ENCODE measurements around the gene CTBP1.
A peak's percentile ranks its signal among the peaks of the same experiment; 100 is the strongest.

The CTBP1 gene

DNA sequence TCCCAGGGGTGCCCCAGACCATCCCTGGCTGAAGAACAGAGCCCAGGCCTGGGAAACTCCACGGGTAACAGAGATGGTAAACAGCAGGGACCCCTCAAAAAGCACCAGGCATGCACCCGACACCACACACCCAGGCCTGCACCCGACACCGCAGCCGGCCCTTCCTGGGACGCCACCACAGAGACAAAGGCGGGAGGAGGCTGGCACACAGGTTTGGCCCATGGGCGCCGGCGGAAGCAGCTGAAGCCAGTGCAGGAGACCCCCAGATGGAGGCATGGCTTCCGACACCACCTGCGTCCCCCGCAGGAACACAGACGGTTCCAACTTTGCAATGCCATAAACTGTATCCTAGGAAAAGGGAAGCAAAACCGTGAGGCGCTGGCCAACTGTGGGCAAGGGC, 22.3 kb downstream of the CTBP1 start:
- Histone ChIP-seq H3K9ac (ENCODE audit: low read length in 5 of 5) (no peak overlapping the region), H3K9me3 (ENCODE audit: control insufficient read depth in 5 of 5, low read length in 5 of 5) (no peaks in the 10 kb centered on the region), H3K27me3 (ENCODE audit: control insufficient read depth in 5 of 5, insufficient read depth in 4 of 5, low read length in 5 of 5) (no peaks in the 10 kb centered on the region), H3K36me3 (ENCODE audit: control insufficient read depth in 5 of 5, insufficient read depth in 5 of 5, low read length in 5 of 5) (peaks cover 0 to 95% (median 85%) of the 10 kb centered on the region in 5 donors), H3K4me3 (ENCODE audit: low read depth in 1 of 5, low read length in 5 of 5) (no peak overlapping the region), H3K4me1 (ENCODE audit: control insufficient read depth in 5 of 5, insufficient read depth in 5 of 5, low read length in 5 of 5) (peaks cover 0 to 35% (median 20%) of the 10 kb centered on the region in 5 donors), H3K27ac (ENCODE audit: low read depth, low read length) (peak overlapping the region; percentile 37)

DNA sequence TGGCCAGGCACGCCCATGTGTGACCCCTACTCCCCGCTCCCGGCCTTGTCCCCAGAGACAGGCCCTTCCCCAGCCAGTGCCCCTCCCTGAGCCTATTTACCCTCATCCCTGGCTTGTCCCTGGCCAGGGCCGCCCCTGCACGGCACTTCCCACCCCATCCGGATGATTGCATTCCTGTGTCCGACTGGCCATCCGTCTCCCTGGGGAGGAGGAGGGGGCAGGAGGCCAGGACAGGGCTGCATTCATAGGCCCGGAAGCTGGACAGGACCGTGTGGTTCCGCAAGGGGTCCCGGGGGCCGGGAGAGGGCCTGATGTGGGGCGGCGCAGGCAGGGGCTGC, 22.8 kb downstream of the CTBP1 start:
- peak overlapping the region; percentile 37 for H3K27ac ChIP-seq (ENCODE audit: low read depth, low read length)
- no peak overlapping the region for H3K9ac ChIP-seq (ENCODE audit: low read length in 5 of 5)
- no peaks in the 10 kb centered on the region for H3K27me3 ChIP-seq (ENCODE audit: control insufficient read depth in 5 of 5, insufficient read depth in 4 of 5, low read length in 5 of 5)
- H3K9me3 ChIP-seq (ENCODE audit: control insufficient read depth in 5 of 5, low read length in 5 of 5): no peaks in the 10 kb centered on the region
- H3K36me3 ChIP-seq (ENCODE audit: control insufficient read depth in 5 of 5, insufficient read depth in 5 of 5, low read length in 5 of 5): peaks cover 0 to 95% (median 85%) of the 10 kb centered on the region in 5 donors
- no peak overlapping the region for H3K4me3 ChIP-seq (ENCODE audit: low read depth in 1 of 5, low read length in 5 of 5)
- H3K4me1 ChIP-seq (ENCODE audit: control insufficient read depth in 5 of 5, insufficient read depth in 5 of 5, low read length in 5 of 5): peaks cover 0 to 35% (median 20%) of the 10 kb centered on the region in 5 donors

- peaks cover 0 to 35% (median 20%) of the 10 kb centered on the region in 5 donors for H3K4me1 ChIP-seq (ENCODE audit: control insufficient read depth in 5 of 5, insufficient read depth in 5 of 5, low read length in 5 of 5)
- no peak overlapping the region for H3K4me3 ChIP-seq (ENCODE audit: low read depth in 1 of 5, low read length in 5 of 5)
- no peaks in the 10 kb centered on the region for H3K9me3 ChIP-seq (ENCODE audit: control insufficient read depth in 5 of 5, low read length in 5 of 5)
- H3K36me3 ChIP-seq (ENCODE audit: control insufficient read depth in 5 of 5, insufficient read depth in 5 of 5, low read length in 5 of 5): peaks cover 0 to 94% (median 83%) of the 10 kb centered on the region in 5 donors
- no peak overlapping the region for H3K9ac ChIP-seq (ENCODE audit: low read length in 5 of 5)
- no peaks in the 10 kb centered on the region for H3K27me3 ChIP-seq (ENCODE audit: control insufficient read depth in 5 of 5, insufficient read depth in 4 of 5, low read length in 5 of 5)
- no peak overlapping the region for H3K27ac ChIP-seq (ENCODE audit: low read depth, low read length)
These were observed 23.4 kb downstream of the CTBP1 start for GRCh38 chr4:1225272-1226143.

DNA sequence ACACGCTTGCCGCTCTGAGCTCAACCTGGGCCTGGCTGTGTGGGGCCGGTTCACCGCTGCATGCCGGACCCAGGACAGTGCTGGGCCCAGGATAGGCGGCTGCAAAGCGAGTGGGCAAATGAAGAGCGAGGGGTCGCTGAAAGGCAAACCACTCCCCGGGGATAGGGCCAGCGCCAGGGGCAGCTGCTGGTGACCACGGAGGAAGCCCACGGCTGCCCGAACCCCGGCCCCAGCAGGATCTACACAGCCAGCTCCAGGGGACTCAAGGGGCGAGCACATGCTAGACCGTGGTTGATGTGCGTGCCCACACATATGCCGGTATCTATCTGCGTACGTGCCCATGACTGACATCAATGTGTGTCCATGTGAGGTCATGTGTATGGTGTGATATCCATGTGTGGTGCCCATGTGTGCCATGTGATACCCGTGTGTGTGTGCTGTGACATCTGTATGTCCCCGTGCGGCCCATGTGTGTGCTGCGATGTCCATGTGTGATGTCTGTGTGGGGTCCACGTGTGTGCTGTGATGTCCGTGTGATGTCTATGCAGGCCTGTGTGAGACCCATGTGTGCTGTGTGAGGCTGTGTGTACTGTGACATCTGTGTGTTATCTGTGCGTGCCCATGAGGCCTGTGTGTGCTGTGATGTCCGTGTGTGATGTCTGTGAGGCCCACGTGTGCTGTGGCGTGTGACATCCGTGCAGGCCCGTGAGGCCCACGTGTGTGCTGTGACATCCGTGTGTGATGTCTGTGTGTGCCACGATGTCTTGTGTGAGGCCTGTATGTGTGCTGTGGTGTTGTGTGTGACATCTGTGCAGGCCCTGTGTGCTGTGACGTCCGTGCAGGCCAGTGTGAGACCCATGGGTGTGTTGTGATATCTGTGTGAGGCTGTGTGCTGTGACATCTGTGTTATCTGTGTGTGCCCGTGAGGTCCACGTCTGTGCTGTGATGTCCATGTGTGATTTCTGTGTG, 24.8 kb downstream of the CTBP1 start:
- peaks cover 0 to 41% (median 25%) of the 10 kb centered on the region in 5 donors for H3K4me1 ChIP-seq (ENCODE audit: control insufficient read depth in 5 of 5, insufficient read depth in 5 of 5, low read length in 5 of 5)
- no peaks in the 10 kb centered on the region for H3K27me3 ChIP-seq (ENCODE audit: control insufficient read depth in 5 of 5, insufficient read depth in 4 of 5, low read length in 5 of 5)
- no peak overlapping the region for H3K9ac ChIP-seq (ENCODE audit: low read length in 5 of 5)
- no peaks in the 10 kb centered on the region for H3K9me3 ChIP-seq (ENCODE audit: control insufficient read depth in 5 of 5, low read length in 5 of 5)
- no peak overlapping the region for H3K4me3 ChIP-seq (ENCODE audit: low read depth in 1 of 5, low read length in 5 of 5)
- no peak overlapping the region for H3K27ac ChIP-seq (ENCODE audit: low read depth, low read length)
- peaks cover 0 to 81% (median 73%) of the 10 kb centered on the region in 5 donors for H3K36me3 ChIP-seq (ENCODE audit: control insufficient read depth in 5 of 5, insufficient read depth in 5 of 5, low read length in 5 of 5)

DNA sequence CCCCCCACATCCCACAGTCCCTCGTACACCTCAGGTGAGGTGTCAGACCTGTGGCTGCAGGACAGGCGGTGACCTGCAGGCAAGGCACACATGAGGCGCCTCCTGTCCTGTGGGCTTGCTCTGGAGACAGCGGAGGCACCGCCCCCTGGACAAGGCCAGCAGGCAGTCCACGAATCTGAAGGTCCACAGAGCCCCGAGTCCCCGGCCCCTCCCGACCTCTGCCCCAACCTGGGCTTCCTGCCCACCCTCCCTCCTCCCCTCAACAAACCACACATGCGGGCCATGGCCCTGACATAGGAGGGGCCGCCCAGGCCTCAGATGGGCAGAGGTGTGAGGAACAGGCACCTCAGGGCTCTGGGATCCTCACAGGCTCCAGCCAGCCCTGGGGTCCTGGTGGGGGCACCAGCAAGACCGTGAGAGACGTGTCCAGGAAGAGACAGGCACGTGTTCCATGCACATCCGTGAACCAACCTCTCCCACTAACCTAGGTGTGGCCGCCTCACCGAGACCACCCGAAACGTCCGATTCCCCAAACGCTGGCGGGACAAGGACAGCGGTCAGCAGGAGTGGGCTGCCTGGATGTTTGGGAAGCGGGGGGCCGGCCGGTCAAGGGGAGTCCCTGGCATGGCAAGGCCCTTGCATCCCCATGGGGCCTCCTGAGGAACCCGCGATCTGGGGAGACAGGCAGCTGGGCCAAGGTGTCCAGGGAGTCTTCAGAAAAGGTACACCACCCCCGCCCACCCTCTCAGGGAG, 25.8 kb downstream of the CTBP1 start:
- no peaks in the 10 kb centered on the region for H3K9me3 ChIP-seq (ENCODE audit: control insufficient read depth in 5 of 5, low read length in 5 of 5)
- no peak overlapping the region for H3K4me3 ChIP-seq (ENCODE audit: low read depth in 1 of 5, low read length in 5 of 5)
- peaks cover 0 to 44% (median 28%) of the 10 kb centered on the region in 5 donors for H3K4me1 ChIP-seq (ENCODE audit: control insufficient read depth in 5 of 5, insufficient read depth in 5 of 5, low read length in 5 of 5)
- H3K36me3 ChIP-seq (ENCODE audit: control insufficient read depth in 5 of 5, insufficient read depth in 5 of 5, low read length in 5 of 5): peaks cover 0 to 75% (median 64%) of the 10 kb centered on the region in 5 donors
- no peaks in the 10 kb centered on the region for H3K27me3 ChIP-seq (ENCODE audit: control insufficient read depth in 5 of 5, insufficient read depth in 4 of 5, low read length in 5 of 5)
- no peak overlapping the region for H3K27ac ChIP-seq (ENCODE audit: low read depth, low read length)
- no peak overlapping the region for H3K9ac ChIP-seq (ENCODE audit: low read length in 5 of 5)

DNA sequence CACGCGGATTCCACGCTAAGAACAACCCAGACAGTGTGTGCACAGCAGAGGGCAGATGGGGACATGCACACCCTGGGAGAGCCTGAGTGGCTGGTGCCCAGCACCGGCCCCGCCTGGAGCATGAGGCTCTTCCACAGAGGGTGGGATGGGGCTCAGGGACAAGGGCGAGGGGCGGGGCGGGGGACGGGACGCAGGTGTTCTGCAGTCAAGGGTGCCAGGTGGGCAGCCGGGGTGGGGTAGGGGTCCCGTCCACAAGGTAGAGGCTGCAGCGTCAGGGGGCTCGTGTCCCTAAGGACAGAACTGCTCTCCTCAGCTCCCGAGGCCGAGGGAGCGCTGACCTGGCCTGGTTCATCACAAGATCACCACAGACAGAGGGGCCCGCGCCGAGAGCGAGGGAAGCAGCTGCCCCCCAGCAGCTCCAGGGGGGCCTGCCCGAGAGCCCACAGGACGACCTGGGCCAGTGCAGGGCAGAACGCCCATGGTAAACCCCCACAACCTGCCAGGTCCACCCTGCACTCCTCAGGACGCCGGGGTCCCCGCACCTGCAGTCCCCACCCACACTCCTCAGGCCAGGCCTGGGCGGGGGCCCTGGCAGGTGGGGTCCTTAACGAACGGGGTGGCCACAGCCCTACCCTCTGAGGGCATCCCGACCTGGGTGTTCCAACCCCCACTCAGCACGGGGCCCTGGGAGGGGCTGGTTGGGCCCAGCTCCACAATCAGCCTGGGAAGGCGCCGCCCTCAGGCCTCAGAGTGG, 26.7 kb downstream of the CTBP1 start:
- Histone ChIP-seq H3K9me3 (ENCODE audit: control insufficient read depth in 5 of 5, low read length in 5 of 5) (no peaks in the 10 kb centered on the region), H3K4me1 (ENCODE audit: control insufficient read depth in 5 of 5, insufficient read depth in 5 of 5, low read length in 5 of 5) (peaks cover 0 to 41% (median 30%) of the 10 kb centered on the region in 5 donors), H3K27me3 (ENCODE audit: control insufficient read depth in 5 of 5, insufficient read depth in 4 of 5, low read length in 5 of 5) (no peaks in the 10 kb centered on the region), H3K9ac (ENCODE audit: low read length in 5 of 5) (no peak overlapping the region), H3K27ac (ENCODE audit: low read depth, low read length) (no peak overlapping the region), H3K36me3 (ENCODE audit: control insufficient read depth in 5 of 5, insufficient read depth in 5 of 5, low read length in 5 of 5) (peaks cover 0 to 72% (median 55%) of the 10 kb centered on the region in 5 donors), H3K4me3 (ENCODE audit: low read depth in 1 of 5, low read length in 5 of 5) (no peak overlapping the region)

- Histone ChIP-seq H3K36me3 (ENCODE audit: control insufficient read depth in 5 of 5, insufficient read depth in 5 of 5, low read length in 5 of 5) (peaks cover 0 to 72% (median 53%) of the 10 kb centered on the region in 5 donors), H3K27ac (ENCODE audit: low read depth, low read length) (no peak overlapping the region), H3K27me3 (ENCODE audit: control insufficient read depth in 5 of 5, insufficient read depth in 4 of 5, low read length in 5 of 5) (no peaks in the 10 kb centered on the region), H3K9me3 (ENCODE audit: control insufficient read depth in 5 of 5, low read length in 5 of 5) (no peaks in the 10 kb centered on the region), H3K4me1 (ENCODE audit: control insufficient read depth in 5 of 5, insufficient read depth in 5 of 5, low read length in 5 of 5) (peaks cover 0 to 39% (median 28%) of the 10 kb centered on the region in 5 donors), H3K9ac (ENCODE audit: low read length in 5 of 5) (no peak overlapping the region), H3K4me3 (ENCODE audit: low read depth in 1 of 5, low read length in 5 of 5) (no peak overlapping the region)
These were observed 27.6 kb downstream of the CTBP1 start for GRCh38 chr4:1221155-1221870.

- Histone ChIP-seq H3K27ac (ENCODE audit: low read depth, low read length) (no peak overlapping the region), H3K4me1 (ENCODE audit: control insufficient read depth in 5 of 5, insufficient read depth in 5 of 5, low read length in 5 of 5) (peaks cover 0 to 36% (median 21%) of the 10 kb centered on the region in 5 donors), H3K9ac (ENCODE audit: low read length in 5 of 5) (no peak overlapping the region), H3K4me3 (ENCODE audit: low read depth in 1 of 5, low read length in 5 of 5) (no peak overlapping the region), H3K36me3 (ENCODE audit: control insufficient read depth in 5 of 5, insufficient read depth in 5 of 5, low read length in 5 of 5) (peaks cover 0 to 72% (median 56%) of the 10 kb centered on the region in 5 donors), H3K27me3 (ENCODE audit: control insufficient read depth in 5 of 5, insufficient read depth in 4 of 5, low read length in 5 of 5) (no peaks in the 10 kb centered on the region), H3K9me3 (ENCODE audit: control insufficient read depth in 5 of 5, low read length in 5 of 5) (no peaks in the 10 kb centered on the region)
These were observed 28.4 kb downstream of the CTBP1 start for GRCh38 chr4:1220566-1220965.

Measured in subcutaneous abdominal adipose tissue (tissue), 5 donors.